K562 (cell line): Measurements from ENCODE around the gene SERTAD2. TPM values are rescaled to one million over a fixed set of nuclear protein-coding genes. Genes with fewer than 3 reads are reported as not detected.

Experiments used
- ATF7 ChIP-seq: fragments of 450-650 bp; IDR thresholded peaks from 2 replicates; pipeline ENCODE4 v1.7.1; 2014; ENCODE audit warnings: mild to moderate bottlenecking, moderate library complexity
- CREBBP ChIP-seq: IDR thresholded peaks from one replicate; pipeline ENCODE4 v1.6.1; 2012; ENCODE audit warnings: low read depth, mild to moderate bottlenecking, control low read depth, inconsistent platforms, low read length
- PPARD ChIP-seq: fragments of 250-450 bp; sonication (Bioruptor Pico); IDR thresholded peaks from 2 replicates; pipeline ENCODE4 v1.8.0; 2022; ENCODE audit warnings: inconsistent platforms, mild to moderate bottlenecking, moderate library complexity
- ZNF133 ChIP-seq: fragments of 250-450 bp; sonication (Bioruptor Pico); IDR thresholded peaks from 2 replicates; pipeline ENCODE4 v1.4.0; 2020; ENCODE audit warnings: mild to moderate bottlenecking
- polyA plus RNA-seq, 8 experiments: library from polyadenylated mRNA; depleted of rRNA in 4 of 8; stranded (reverse) in 5 of 8; unstranded in 3 of 8; fragments of >200 nt; fragmentation: Nextera tagmentation in 2 of 8; fragmentation: Illumina TruSeq in 1 of 8; extraction: Ambion mirVana in 2 of 8; extraction: Trizol in 1 of 8; gene quantifications; 2 replicates each; pipeline versions ENCODE4 v1.2.1 to v1.2.3, GENCODE V29; 2011 to 2014; ENCODE audit warnings: inconsistent platforms in 1 of 8, missing spikeins in 1 of 8
- total RNA-seq, 7 experiments: library from RNA; depleted of rRNA in 6 of 7; stranded (reverse); fragments of >200 nt in 6 of 7; fragmentation: Illumina TruSeq in 2 of 7; extraction: Trizol in 2 of 7; gene quantifications; 2 replicates each; pipeline versions ENCODE4 v1.2.1 to v1.2.3, GENCODE V29; 2011 to 2021; ENCODE audit warnings: low replicate concordance in 1 of 7
- TF ChIP-seq, protein P1 (sequence below), 2 experiments: fragments of 450-650 bp; IDR thresholded peaks; 2 replicates each; pipeline ENCODE4 v1.6.1; 2016; ENCODE audit warnings: mild to moderate bottlenecking in 2 of 2, borderline replicate concordance in 1 of 2, low read depth in 1 of 2, moderate library complexity in 1 of 2
- TF ChIP-seq, protein P2 (sequence below): fragments of 250-450 bp; sonication (Bioruptor Pico); IDR thresholded peaks from 2 replicates; pipeline ENCODE4 v1.4.0; 2020; ENCODE audit warnings: mild to moderate bottlenecking, moderate library complexity, borderline replicate concordance

SERTAD2 gene
- total and polyA plus RNA-seq, 9 of the 15 experiments (the other 6 are each of a cell fraction or from before 2014, with no cell fraction given), result 3.0 to 12.5 (median 6.1) TPM

DNA sequence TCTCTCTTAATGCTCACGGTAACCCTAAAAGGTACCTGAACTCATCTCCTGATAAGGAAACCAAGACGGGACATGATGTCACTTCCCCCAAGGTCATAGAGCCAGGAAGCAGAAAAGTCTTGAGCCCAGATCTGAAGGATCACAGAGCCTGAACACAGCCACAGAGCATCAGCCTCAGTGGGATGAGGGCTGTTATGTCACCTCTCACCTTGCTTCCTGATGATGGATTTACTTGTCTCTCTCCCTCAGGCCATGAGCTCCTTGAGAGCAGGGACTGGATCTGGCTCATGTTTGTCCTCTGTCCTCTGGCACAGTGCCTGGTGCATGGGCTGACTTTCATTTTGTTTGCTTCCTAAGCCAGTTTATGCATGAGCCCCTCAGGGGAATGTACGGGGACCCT, 54.2 kb downstream of the SERTAD2 start (continued):
- TF ChIP-seq, protein P1, sequence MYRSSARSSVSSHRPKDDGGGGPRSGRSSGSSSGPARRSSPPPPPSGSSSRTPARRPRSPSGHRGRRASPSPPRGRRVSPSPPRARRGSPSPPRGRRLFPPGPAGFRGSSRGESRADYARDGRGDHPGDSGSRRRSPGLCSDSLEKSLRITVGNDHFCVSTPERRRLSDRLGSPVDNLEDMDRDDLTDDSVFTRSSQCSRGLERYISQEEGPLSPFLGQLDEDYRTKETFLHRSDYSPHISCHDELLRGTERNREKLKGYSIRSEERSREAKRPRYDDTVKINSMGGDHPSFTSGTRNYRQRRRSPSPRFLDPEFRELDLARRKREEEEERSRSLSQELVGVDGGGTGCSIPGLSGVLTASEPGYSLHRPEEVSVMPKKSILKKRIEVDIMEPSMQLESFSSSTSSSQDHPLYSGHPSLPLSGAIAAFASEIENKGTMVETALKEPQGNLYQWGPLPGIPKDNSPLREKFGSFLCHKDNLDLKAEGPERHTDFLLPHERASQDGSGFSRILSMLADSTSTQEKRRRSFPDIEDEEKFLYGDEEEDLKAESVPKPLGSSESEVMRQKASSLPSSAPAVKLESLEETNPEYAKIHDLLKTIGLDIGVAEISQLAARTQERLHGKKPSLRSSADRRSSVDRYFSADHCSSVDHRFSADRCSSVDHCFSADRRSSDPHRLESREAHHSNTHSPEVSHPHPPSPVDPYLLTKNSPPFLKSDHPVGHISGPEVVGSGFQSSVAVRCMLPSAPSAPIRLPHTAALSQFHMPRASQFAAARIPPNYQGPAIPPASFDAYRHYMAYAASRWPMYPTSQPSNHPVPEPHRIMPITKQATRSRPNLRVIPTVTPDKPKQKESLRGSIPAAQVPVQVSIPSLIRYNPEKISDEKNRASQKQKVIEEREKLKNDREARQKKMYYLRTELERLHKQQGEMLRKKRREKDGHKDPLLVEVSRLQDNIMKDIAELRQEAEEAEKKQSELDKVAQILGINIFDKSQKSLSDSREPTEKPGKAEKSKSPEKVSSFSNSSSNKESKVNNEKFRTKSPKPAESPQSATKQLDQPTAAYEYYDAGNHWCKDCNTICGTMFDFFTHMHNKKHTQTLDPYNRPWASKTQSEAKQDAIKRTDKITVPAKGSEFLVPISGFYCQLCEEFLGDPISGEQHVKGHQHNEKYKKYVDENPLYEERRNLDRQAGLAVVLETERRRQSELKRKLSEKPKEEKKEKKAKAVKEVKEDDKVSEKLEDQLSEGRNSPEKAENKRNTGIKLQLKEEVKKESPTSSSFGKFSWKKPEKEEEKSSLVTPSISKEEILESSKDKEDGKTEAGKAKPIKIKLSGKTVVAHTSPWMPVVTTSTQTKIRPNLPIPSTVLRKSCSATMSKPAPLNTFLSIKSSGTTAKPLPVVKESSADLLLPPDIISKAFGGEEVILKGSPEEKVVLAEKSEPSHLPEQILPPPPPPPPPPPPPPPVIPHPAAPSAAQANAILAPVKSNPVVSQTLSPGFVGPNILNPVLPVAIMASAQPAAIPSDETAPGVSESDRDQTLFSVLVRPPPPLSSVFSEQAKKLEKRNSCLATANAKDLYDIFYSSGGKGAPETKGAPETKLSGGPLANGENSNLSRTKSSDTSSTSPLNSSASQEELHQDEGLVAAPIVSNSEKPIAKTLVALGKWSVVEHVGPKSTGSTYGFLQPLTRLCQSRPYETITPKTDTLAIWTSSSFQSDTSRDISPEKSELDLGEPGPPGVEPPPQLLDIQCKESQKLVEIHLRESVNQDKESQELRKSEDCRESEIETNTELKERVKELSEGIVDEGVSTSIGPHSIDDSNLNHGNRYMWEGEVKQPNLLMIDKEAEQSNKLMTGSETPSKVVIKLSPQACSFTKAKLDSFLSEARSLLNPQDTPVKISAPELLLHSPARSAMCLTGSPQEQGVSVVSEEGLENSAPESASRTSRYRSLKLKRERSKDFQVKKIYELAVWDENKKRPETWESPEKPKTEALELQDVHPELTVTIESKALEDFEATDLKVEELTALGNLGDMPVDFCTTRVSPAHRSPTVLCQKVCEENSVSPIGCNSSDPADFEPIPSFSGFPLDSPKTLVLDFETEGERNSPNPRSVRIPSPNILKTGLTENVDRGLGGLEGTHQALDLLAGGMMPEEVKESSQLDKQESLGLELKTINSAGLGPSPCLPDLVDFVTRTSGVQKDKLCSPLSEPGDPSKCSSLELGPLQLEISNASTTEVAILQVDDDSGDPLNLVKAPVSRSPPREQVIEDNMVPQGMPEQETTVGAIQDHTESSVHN (IDR thresholded peaks at IDR 0.05; ENCODE audit: borderline replicate concordance in 1 of 2, low read depth in 1 of 2), result no peak
- peak; percentile 31; the same call in 1 of the 2 replicates for TF ChIP-seq ATF7
- no peak for TF ChIP-seq ZNF133 (CRISPR knock-in tag)
- no peak for TF ChIP-seq PPARD (CRISPR knock-in tag)
- TF ChIP-seq CREBBP, result no peak
- TF ChIP-seq, protein P2, sequence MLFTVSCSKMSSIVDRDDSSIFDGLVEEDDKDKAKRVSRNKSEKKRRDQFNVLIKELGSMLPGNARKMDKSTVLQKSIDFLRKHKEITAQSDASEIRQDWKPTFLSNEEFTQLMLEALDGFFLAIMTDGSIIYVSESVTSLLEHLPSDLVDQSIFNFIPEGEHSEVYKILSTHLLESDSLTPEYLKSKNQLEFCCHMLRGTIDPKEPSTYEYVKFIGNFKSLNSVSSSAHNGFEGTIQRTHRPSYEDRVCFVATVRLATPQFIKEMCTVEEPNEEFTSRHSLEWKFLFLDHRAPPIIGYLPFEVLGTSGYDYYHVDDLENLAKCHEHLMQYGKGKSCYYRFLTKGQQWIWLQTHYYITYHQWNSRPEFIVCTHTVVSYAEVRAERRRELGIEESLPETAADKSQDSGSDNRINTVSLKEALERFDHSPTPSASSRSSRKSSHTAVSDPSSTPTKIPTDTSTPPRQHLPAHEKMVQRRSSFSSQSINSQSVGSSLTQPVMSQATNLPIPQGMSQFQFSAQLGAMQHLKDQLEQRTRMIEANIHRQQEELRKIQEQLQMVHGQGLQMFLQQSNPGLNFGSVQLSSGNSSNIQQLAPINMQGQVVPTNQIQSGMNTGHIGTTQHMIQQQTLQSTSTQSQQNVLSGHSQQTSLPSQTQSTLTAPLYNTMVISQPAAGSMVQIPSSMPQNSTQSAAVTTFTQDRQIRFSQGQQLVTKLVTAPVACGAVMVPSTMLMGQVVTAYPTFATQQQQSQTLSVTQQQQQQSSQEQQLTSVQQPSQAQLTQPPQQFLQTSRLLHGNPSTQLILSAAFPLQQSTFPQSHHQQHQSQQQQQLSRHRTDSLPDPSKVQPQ (CRISPR knock-in tag), result no peak
